Tibial artery (tissue), 4 donors: ENCODE measurements around the gene ROBO1.

Source experiments
- DNase-seq, 2 donors: peaks; one replicate each; pipeline ENCODE4 v3.0.0-alpha.2; 2019
- H3K27ac ChIP-seq, 2 donors: fragments of 200-600 bp; sonication (generic) in 1 of 2; 1 replicate in 1 of 2; 2 replicates in 1 of 2; pipeline ENCODE4 v1.5.1; 2018 to 2019; ENCODE audit warnings: mild to moderate bottlenecking in 1 of 2
- H3K27me3 ChIP-seq, 2 donors: fragments of 200-600 bp; sonication (generic) in 1 of 2; one replicate each; pipeline versions ENCODE4 v1.5.1 to v1.6.0; 2016 to 2019
- H3K36me3 ChIP-seq, 3 donors: fragments of 200-600 bp; sonication (generic) in 2 of 3; one replicate each; pipeline ENCODE4 v1.5.1; 2016 to 2019; ENCODE audit warnings: mild to moderate bottlenecking in 2 of 3
- H3K4me1 ChIP-seq, 4 donors: fragments of 200-600 bp; sonication (generic) in 2 of 4; 1 replicate in 3 of 4; 2 replicates in 1 of 4; pipeline ENCODE4 v1.5.1; 2016 to 2019
- H3K4me3 ChIP-seq, 2 donors: fragments of 200-600 bp; sonication (generic) in 1 of 2; 1 replicate in 1 of 2; 2 replicates in 1 of 2; pipeline ENCODE4 v1.5.1; 2018 to 2019; ENCODE audit warnings: mild to moderate bottlenecking in 2 of 2
- H3K9me3 ChIP-seq, 3 donors: fragments of 200-600 bp; sonication (generic) in 1 of 3; one replicate each; pipeline ENCODE4 v1.5.1; 2016 to 2019
- intact Hi-C: fragments of 100-400 bp; cut with DNase I; formaldehyde crosslinking; loops from one replicate; pipeline ENCODE4 v1.15.0; 2023; ENCODE audit warnings: low total_unique reads
- TF ChIP-seq, protein P1 (sequence below), 2 experiments: fragments of 200-600 bp in 1 of 2; fragments of 450-650 bp in 1 of 2; IDR thresholded peaks; one replicate each; pipeline ENCODE4 v1.5.1; 2017 to 2019; ENCODE audit warnings: antibody characterized with exemption in 2 of 2, mild to moderate bottlenecking in 1 of 2, moderate library complexity in 1 of 2

ROBO1 gene

GRCh38 chr3:79344876-79345871 is 422.6 kb downstream of the ROBO1 start:
- no peak for DNase-seq
- Histone ChIP-seq H3K4me3 (no peak overlapping the region), H3K27ac (no peak overlapping the region), H3K9me3 (no peaks in the 10 kb centered on the region), H3K4me1 (no peaks in the 10 kb centered on the region), H3K36me3 (no peaks in the 10 kb centered on the region), H3K27me3 (no peaks in the 10 kb centered on the region)
- intact Hi-C loops = no loop called here
- TF ChIP-seq, protein P1, sequence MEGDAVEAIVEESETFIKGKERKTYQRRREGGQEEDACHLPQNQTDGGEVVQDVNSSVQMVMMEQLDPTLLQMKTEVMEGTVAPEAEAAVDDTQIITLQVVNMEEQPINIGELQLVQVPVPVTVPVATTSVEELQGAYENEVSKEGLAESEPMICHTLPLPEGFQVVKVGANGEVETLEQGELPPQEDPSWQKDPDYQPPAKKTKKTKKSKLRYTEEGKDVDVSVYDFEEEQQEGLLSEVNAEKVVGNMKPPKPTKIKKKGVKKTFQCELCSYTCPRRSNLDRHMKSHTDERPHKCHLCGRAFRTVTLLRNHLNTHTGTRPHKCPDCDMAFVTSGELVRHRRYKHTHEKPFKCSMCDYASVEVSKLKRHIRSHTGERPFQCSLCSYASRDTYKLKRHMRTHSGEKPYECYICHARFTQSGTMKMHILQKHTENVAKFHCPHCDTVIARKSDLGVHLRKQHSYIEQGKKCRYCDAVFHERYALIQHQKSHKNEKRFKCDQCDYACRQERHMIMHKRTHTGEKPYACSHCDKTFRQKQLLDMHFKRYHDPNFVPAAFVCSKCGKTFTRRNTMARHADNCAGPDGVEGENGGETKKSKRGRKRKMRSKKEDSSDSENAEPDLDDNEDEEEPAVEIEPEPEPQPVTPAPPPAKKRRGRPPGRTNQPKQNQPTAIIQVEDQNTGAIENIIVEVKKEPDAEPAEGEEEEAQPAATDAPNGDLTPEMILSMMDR (IDR thresholded peaks at IDR 0.05) = no peak

GRCh38 chr3:79341961-79342360 is 425.8 kb downstream of the ROBO1 start:
- Histone ChIP-seq H3K36me3 (no peaks in the 10 kb centered on the region), H3K4me1 (no peaks in the 10 kb centered on the region), H3K4me3 (no peak overlapping the region), H3K27ac (no peak overlapping the region), H3K9me3 (no peaks in the 10 kb centered on the region), H3K27me3 (no peaks in the 10 kb centered on the region)
- DNase-seq = no peak
- intact Hi-C loops = no loop called here
- TF ChIP-seq, protein P1 (IDR thresholded peaks at IDR 0.05) = no peak

- intact Hi-C loops = no loop called here
- Histone ChIP-seq H3K27ac (no peak overlapping the region), H3K9me3 (no peaks in the 10 kb centered on the region), H3K4me3 (no peak overlapping the region), H3K4me1 (no peaks in the 10 kb centered on the region), H3K36me3 (no peaks in the 10 kb centered on the region), H3K27me3 (no peaks in the 10 kb centered on the region)
- no peak for DNase-seq
- TF ChIP-seq, protein P1 (IDR thresholded peaks at IDR 0.05) = no peak
These were observed 428.0 kb downstream of the ROBO1 start for GRCh38 chr3:79339846-79340245.

- intact Hi-C loops = no loop called here
- no peak overlapping the region for H3K4me3 ChIP-seq
These were observed 430.0 kb downstream of the ROBO1 start for GRCh38 chr3:79337798-79338197.

DNA sequence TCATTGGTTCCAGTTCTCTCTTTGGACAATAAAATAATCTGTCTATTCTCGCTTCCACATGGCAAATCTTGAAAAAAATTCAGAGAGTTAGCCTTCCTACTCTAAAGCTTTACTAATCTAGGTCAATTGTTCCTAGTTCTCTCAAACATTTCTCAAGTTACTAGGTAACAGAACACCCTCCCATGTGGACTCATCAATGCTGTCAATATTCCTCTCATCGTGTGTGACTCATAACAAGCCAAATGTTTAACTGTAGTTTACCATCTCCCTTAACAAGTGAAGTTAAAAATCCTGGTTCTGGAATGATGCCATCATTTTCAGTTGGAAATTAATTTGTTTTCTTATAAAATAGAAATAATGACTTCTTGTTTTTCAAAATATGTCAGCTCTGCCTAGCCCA is 438.6 kb downstream of the ROBO1 start:
- intact Hi-C loops = no loop called here
- H3K4me3 ChIP-seq = no peak overlapping the region
- H3K36me3 ChIP-seq = no peaks in the 10 kb centered on the region
- TF ChIP-seq, protein P1 (IDR thresholded peaks at IDR 0.05) = no peak
- H3K27ac ChIP-seq = no peak overlapping the region
- no peaks in the 10 kb centered on the region for H3K27me3 ChIP-seq
- DNase-seq = no peak
- no peaks in the 10 kb centered on the region for H3K4me1 ChIP-seq
- H3K9me3 ChIP-seq = no peaks in the 10 kb centered on the region

More at GRCh38 chr3:79337798-79338197, 430.0 kb downstream of the ROBO1 start:
- no peaks in the 10 kb centered on the region for H3K9me3 ChIP-seq
- H3K4me1 ChIP-seq = no peaks in the 10 kb centered on the region
- TF ChIP-seq, protein P1 (IDR thresholded peaks at IDR 0.05) = no peak
- no peak for DNase-seq
- H3K27ac ChIP-seq = no peak overlapping the region
- H3K36me3 ChIP-seq = no peaks in the 10 kb centered on the region
- H3K27me3 ChIP-seq = no peaks in the 10 kb centered on the region
